GM23338 (cell line): Measurements from ENCODE around the gene BAIAP2.

Experiments used
- EZH2 ChIP-seq: fragments of 200-600 bp; sonication (generic); IDR thresholded peaks from one replicate; pipeline ENCODE4 v1.8.0; 2017; ENCODE audit warnings: antibody characterized with exemption, mild to moderate bottlenecking, low read depth; ENCODE audit not compliant: unreplicated experiment
- EZH2phosphoT487 ChIP-seq: fragments of 200-600 bp; sonication (generic); IDR thresholded peaks from one replicate; pipeline ENCODE4 v1.8.1; 2018; ENCODE audit warnings: antibody characterized with exemption; ENCODE audit not compliant: unreplicated experiment
- JUNB ChIP-seq: IDR thresholded peaks from one replicate; pipeline ENCODE4 v1.6.1; 2016; ENCODE audit warnings: antibody characterized with exemption; ENCODE audit not compliant: unreplicated experiment
- NANOG ChIP-seq: IDR thresholded peaks from 2 replicates; pipeline ENCODE4 v1.6.1; 2016; ENCODE audit warnings: antibody characterized with exemption, borderline replicate concordance
- POLR2AphosphoS5 ChIP-seq: IDR thresholded peaks from 2 replicates; pipeline ENCODE4 v1.6.1; 2016; ENCODE audit warnings: antibody characterized with exemption, low read depth
- ZNF114 ChIP-seq: fragments of 250-450 bp; sonication (Bioruptor Pico); IDR thresholded peaks from 2 replicates; pipeline ENCODE4 v1.5.0; 2020; ENCODE audit warnings: mild to moderate bottlenecking, moderate library complexity
- ZNF331 ChIP-seq: fragments of 250-450 bp; sonication (Bioruptor Pico); IDR thresholded peaks from 2 replicates; pipeline ENCODE4 v1.5.0; 2020; ENCODE audit warnings: low read depth, mild to moderate bottlenecking, moderate library complexity
- TF ChIP-seq, protein P1 (sequence below): IDR thresholded peaks from one replicate; pipeline ENCODE4 v1.6.1; 2018; ENCODE audit warnings: antibody characterized with exemption; ENCODE audit not compliant: unreplicated experiment
- TF ChIP-seq, protein P2 (sequence below), 2 experiments: fragments of 200-600 bp in 1 of 2; sonication (generic) in 1 of 2; conservative IDR thresholded peaks; 2 replicates each; pipeline versions ENCODE4 v1.5.1 to v1.6.1; 2016 to 2017; ENCODE audit warnings: antibody characterized with exemption in 2 of 2, low read depth in 2 of 2, mild to moderate bottlenecking in 2 of 2, moderate library complexity in 1 of 2
- TF ChIP-seq, protein P3 (sequence below): IDR thresholded peaks from 2 replicates; pipeline ENCODE4 v1.6.1; 2016; ENCODE audit warnings: antibody characterized with exemption

GRCh38 chr17:81135505-81136278, 100.7 kb downstream of the BAIAP2 start:
- TF ChIP-seq, protein P1, sequence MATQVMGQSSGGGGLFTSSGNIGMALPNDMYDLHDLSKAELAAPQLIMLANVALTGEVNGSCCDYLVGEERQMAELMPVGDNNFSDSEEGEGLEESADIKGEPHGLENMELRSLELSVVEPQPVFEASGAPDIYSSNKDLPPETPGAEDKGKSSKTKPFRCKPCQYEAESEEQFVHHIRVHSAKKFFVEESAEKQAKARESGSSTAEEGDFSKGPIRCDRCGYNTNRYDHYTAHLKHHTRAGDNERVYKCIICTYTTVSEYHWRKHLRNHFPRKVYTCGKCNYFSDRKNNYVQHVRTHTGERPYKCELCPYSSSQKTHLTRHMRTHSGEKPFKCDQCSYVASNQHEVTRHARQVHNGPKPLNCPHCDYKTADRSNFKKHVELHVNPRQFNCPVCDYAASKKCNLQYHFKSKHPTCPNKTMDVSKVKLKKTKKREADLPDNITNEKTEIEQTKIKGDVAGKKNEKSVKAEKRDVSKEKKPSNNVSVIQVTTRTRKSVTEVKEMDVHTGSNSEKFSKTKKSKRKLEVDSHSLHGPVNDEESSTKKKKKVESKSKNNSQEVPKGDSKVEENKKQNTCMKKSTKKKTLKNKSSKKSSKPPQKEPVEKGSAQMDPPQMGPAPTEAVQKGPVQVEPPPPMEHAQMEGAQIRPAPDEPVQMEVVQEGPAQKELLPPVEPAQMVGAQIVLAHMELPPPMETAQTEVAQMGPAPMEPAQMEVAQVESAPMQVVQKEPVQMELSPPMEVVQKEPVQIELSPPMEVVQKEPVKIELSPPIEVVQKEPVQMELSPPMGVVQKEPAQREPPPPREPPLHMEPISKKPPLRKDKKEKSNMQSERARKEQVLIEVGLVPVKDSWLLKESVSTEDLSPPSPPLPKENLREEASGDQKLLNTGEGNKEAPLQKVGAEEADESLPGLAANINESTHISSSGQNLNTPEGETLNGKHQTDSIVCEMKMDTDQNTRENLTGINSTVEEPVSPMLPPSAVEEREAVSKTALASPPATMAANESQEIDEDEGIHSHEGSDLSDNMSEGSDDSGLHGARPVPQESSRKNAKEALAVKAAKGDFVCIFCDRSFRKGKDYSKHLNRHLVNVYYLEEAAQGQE = no peak
- no peak for TF ChIP-seq EZH2
- TF ChIP-seq, protein P2, sequence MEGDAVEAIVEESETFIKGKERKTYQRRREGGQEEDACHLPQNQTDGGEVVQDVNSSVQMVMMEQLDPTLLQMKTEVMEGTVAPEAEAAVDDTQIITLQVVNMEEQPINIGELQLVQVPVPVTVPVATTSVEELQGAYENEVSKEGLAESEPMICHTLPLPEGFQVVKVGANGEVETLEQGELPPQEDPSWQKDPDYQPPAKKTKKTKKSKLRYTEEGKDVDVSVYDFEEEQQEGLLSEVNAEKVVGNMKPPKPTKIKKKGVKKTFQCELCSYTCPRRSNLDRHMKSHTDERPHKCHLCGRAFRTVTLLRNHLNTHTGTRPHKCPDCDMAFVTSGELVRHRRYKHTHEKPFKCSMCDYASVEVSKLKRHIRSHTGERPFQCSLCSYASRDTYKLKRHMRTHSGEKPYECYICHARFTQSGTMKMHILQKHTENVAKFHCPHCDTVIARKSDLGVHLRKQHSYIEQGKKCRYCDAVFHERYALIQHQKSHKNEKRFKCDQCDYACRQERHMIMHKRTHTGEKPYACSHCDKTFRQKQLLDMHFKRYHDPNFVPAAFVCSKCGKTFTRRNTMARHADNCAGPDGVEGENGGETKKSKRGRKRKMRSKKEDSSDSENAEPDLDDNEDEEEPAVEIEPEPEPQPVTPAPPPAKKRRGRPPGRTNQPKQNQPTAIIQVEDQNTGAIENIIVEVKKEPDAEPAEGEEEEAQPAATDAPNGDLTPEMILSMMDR (conservative IDR thresholded peaks at IDR 0.05; ENCODE audit: low read depth in 2 of 2) = no peak
- no peak for TF ChIP-seq ZNF114 (CRISPR knock-in tag)
- no peak for TF ChIP-seq EZH2phosphoT487
- TF ChIP-seq NANOG = no peak
- TF ChIP-seq JUNB = no peak
- TF ChIP-seq, protein P3, sequence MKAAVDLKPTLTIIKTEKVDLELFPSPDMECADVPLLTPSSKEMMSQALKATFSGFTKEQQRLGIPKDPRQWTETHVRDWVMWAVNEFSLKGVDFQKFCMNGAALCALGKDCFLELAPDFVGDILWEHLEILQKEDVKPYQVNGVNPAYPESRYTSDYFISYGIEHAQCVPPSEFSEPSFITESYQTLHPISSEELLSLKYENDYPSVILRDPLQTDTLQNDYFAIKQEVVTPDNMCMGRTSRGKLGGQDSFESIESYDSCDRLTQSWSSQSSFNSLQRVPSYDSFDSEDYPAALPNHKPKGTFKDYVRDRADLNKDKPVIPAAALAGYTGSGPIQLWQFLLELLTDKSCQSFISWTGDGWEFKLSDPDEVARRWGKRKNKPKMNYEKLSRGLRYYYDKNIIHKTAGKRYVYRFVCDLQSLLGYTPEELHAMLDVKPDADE = no peak
- no peak for TF ChIP-seq ZNF331
- TF ChIP-seq POLR2AphosphoS5 = no peak
